Activated naive CD4-positive, alpha-beta T cell treated with anti-CD3 and anti-CD28 coated beads for 36 hours (primary cell): ENCODE measurements around the gene GMNN. TPM values are rescaled to one million over a fixed set of nuclear protein-coding genes. Genes with fewer than 3 reads are reported as not detected.
"Not testable (repeated sequence)": the region's sequence is repeated elsewhere in the genome, so short reads cannot be mapped to it uniquely, and the experiment has no call there.

ENCODE experiments used
- CTCF ChIA-PET: fragments of 350-600 bp; sonication (Branson Sonifier 250); formaldehyde crosslinking; loops from one replicate; lab custom pipeline; 2021; ENCODE audit warnings: antibody characterized with exemption; lab: Charles Lee
- DNase-seq: peaks from one replicate; pipeline ENCODE4 v3.0.0-alpha.2; 2020
- H3K27ac Mint-ChIP-seq: one replicate; pipeline ENCODE4 v1.8.0; 2021; ENCODE audit warnings: mild to moderate bottlenecking, mixed read lengths
- H3K27me3 Mint-ChIP-seq: one replicate; pipeline ENCODE4 v1.8.0; 2021; ENCODE audit warnings: low read depth, mixed read lengths
- H3K36me3 Mint-ChIP-seq: one replicate; pipeline ENCODE4 v1.8.0; 2021; ENCODE audit warnings: low read depth, mixed read lengths
- H3K4me1 Mint-ChIP-seq: one replicate; pipeline ENCODE4 v1.8.0; 2021; ENCODE audit warnings: low read depth, mixed read lengths
- H3K4me3 Mint-ChIP-seq: one replicate; pipeline ENCODE4 v1.8.0; 2021; ENCODE audit warnings: mild to moderate bottlenecking, moderate library complexity, mixed read lengths
- H3K9me3 Mint-ChIP-seq: one replicate; pipeline ENCODE4 v1.8.0; 2021; ENCODE audit warnings: mixed read lengths
- intact Hi-C: fragments of 100-400 bp; cut with micrococcal nuclease; formaldehyde crosslinking; loops from one replicate; pipeline ENCODE4 v1.15.1; 2023
- total RNA-seq, 2 experiments: library from RNA; stranded (reverse); gene quantifications; one replicate each; pipeline ENCODE4 v1.2.3, GENCODE V29; 2021

GMNN gene
- total RNA-seq, 2 experiments from 2014 or later = 84.9 to 85.1 TPM

DNA sequence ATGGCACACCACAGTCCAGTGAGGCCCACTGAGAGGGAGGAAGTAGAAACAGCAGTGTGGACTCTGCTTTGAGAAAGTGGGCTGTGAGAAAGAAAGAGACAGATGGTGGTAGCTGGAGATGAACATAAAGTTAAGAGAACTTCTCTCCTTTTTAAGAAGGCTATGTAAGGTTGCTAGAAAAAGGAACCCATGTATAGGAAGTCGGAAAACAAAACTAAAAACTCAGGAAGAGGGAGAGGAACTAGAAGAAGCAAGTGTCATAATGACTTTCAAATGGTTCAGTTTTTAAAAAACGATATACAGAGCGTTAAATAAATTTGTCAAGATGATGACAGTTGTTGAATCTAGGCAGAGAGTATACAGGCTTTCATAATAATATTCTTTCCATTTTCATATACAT, 25.4 kb upstream of the GMNN start:
- CTCF ChIA-PET = interaction anchor here (1.0 kb wide), 1 partner anchor 165 kb away, joined by 5 read pairs; no protein-coding TSS in a partner anchor
- no peak overlapping the region for H3K4me3 Mint-ChIP-seq
- H3K9me3 Mint-ChIP-seq = no peaks in the 10 kb centered on the region
- H3K36me3 Mint-ChIP-seq = no peaks in the 10 kb centered on the region
- intact Hi-C loops = no loop called here
- no peak for DNase-seq
- peaks cover 4% of the 10 kb centered on the region for H3K4me1 Mint-ChIP-seq
- H3K27me3 Mint-ChIP-seq = peaks cover 7% of the 10 kb centered on the region
- H3K27ac Mint-ChIP-seq = no peak overlapping the region

DNA sequence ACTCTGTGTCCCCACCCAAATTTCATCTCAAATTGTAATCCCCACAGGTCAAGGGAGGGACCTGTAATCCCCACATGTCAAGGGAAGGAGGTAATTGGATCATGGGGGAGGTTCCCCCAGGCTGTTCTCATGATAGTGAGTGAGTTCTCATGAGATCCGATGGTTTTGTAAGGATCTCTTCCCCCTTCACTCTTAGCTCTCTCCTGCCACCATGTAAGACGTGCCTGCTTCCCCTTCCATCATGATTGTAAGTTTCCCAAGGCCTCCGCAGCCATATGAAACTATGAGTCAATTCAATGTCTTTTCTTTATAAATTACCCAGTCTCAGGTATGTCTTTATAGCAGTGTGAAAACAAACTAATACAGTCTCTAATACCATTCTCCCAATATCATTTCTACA, 23.9 kb upstream of the GMNN start:
- H3K4me1 Mint-ChIP-seq, H3K4me3 Mint-ChIP-seq, H3K9me3 Mint-ChIP-seq, H3K27me3 Mint-ChIP-seq, DNase-seq, CTCF ChIA-PET, H3K27ac Mint-ChIP-seq, intact Hi-C loops, H3K36me3 Mint-ChIP-seq: not testable (repeated sequence)

DNA sequence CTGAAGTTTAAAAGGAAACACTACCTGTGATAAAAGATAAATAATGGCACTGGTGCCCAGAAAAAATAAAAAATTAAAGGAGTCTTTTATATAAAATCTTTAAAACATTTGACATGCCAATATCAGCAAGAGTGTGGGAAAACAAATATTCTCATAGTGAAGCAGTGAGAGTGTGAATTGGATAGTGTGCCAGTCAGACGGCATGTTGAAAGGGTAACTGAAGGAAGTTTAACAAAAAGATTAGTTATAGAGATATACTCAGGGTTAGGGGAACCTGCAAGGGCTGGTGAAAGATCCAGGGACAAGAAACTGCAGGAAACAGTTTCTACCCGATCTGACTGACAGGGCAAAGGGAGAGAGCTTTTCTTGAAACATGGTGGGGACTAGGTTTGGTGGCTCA, 22.2 kb upstream of the GMNN start:
- Mint-ChIP-seq H3K27me3 (peaks cover 7% of the 10 kb centered on the region), H3K9me3 (no peaks in the 10 kb centered on the region), H3K4me1 (no peaks in the 10 kb centered on the region), H3K36me3 (no peaks in the 10 kb centered on the region), H3K27ac (no peak overlapping the region), H3K4me3 (no peak overlapping the region)
- CTCF ChIA-PET = no interaction called here
- no peak for DNase-seq
- intact Hi-C loops = no loop called here

DNA sequence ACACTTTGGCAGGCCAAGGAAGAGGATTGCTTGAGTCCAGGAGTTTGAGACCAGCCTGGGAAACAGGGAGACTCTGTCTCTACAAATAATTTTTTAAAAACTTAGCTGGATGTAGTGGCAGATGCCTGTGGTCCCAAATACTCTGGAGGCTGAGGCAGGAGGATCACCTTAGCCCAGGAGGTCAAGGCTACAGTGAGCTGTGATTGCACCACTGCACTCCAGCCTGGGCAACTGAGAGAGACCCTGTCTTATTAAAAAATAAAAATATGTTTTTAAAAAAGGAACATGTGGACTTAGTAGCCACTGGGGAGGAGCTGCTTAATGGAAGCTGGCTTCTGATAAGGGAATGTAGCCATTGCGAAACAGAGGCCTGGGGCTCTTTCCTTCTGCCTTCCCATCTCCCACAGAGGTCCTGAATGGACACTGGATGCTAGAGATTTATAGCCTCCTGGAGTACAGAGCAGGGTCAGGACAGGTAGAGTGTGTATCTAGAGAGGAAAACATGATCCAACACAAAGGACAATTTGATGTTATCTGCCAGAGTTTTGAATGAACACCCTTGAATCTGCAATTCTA, 21.7 kb upstream of the GMNN start:
- H3K27me3 Mint-ChIP-seq = peaks cover 6% of the 10 kb centered on the region

DNA sequence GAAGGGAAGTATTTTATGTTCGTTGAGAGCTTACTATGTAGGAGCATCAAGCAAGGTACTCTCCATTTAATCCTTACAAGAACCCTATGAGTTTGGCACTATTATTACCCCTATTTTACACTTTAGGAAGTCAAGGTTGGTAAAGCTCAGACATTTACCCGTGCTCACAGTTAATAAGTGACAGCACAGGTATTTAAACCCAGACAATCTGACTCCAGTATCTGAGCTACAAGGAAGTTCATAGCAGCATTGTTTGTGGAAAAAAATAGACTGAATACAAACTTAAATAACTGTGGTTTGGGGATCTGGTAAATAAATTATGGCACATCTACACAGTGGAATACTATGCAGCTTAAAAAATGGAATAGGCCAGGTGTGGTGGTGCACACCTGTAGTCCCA, 21.2 kb upstream of the GMNN start:
- H3K4me1 Mint-ChIP-seq = no peaks in the 10 kb centered on the region
- H3K4me3 Mint-ChIP-seq = no peak overlapping the region
- CTCF ChIA-PET = interaction anchor here (0.6 kb wide), 1 partner anchor 152 kb away, joined by 3 read pairs; no protein-coding TSS in a partner anchor
- H3K9me3 Mint-ChIP-seq = no peaks in the 10 kb centered on the region
- intact Hi-C loops = no loop called here
- DNase-seq = no peak
- H3K27me3 Mint-ChIP-seq = peaks cover 3% of the 10 kb centered on the region
- H3K27ac Mint-ChIP-seq = no peak overlapping the region
- H3K36me3 Mint-ChIP-seq = no peaks in the 10 kb centered on the region

More for the DNA sequence above, 21.7 kb upstream of the GMNN start:
- Mint-ChIP-seq H3K36me3 (no peaks in the 10 kb centered on the region), H3K27ac (no peak overlapping the region), H3K9me3 (no peaks in the 10 kb centered on the region), H3K4me1 (no peaks in the 10 kb centered on the region), H3K4me3 (no peak overlapping the region)
- no peak for DNase-seq
- CTCF ChIA-PET = interaction anchor here (0.6 kb wide), 1 partner anchor 152 kb away, joined by 3 read pairs; no protein-coding TSS in a partner anchor
- intact Hi-C loops = no loop called here

DNA sequence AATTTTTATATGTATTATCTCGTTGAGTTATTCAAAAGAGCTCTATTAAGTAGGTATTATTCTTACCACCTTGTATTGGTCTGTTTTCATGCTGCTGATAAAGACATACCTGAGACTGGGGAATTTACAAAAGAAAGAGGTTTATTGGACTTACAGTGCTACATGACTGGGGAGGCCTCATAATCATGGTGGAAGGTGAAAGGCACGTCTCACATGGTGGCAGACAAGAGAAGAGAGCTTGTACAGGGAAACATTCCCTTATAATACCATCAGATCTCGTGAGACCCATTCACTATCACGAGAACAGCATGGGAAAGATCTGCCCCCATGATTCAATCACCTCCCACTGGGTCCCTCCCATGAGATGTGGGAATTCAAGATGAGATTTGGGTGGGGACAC, 20.4 kb upstream of the GMNN start:
- H3K27me3 Mint-ChIP-seq, intact Hi-C loops, H3K36me3 Mint-ChIP-seq, H3K27ac Mint-ChIP-seq, DNase-seq, H3K4me3 Mint-ChIP-seq, H3K9me3 Mint-ChIP-seq, H3K4me1 Mint-ChIP-seq: not testable (repeated sequence)
- CTCF ChIA-PET = interaction anchor here (1.1 kb wide), 1 partner anchor 173 kb away, joined by 3 read pairs; no protein-coding TSS in a partner anchor

DNA sequence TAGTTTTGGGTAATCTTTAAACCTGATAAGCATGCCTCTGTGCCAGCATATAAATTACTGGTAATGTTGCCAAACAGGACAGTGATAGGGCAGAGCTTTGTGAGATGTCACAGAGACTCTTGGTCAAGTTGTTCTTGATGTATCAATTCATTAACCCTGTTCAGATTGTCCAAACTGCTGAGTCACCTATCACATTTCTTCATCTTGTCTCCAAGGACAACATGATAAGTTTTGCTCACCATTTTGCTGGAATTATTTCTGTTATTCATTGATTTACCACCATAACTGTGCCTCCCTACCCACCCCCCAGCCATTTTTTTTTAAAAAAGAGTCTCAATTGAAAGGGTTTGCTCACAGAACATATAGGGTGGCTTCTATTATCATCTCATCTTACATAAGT, 19.5 kb upstream of the GMNN start:
- Mint-ChIP-seq H3K36me3 (no peaks in the 10 kb centered on the region), H3K4me3 (no peak overlapping the region), H3K4me1 (no peaks in the 10 kb centered on the region), H3K27ac (no peak overlapping the region), H3K9me3 (no peaks in the 10 kb centered on the region), H3K27me3 (peaks cover 3% of the 10 kb centered on the region)
- DNase-seq = no peak
- intact Hi-C loops = no loop called here
- CTCF ChIA-PET = interaction anchor here (1.1 to 1.2 kb wide), 2 partner anchors 9 to 174 kb away, joined by 3 read pairs; no protein-coding TSS in a partner anchor

DNA sequence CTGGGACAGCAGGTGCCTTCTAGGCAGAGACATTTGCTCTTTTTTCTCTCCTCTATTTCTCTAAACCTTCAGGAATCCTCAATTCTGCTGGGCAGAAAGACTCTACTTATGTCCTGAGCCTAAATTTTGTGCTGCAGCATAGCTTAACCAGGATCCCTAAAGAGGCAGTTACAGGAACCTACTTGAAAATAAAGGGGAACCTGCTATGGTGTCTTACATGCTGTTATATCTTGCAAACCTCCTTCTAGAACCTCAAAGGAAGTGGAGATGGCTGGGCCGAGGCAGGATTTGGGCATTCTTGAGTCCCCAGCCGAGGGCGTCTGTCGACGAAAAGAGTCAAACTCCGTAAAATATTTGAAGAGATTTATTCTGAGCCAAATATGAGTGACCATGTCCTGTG, 17.1 kb upstream of the GMNN start:
- Mint-ChIP-seq H3K27me3 (no peaks in the 10 kb centered on the region), H3K9me3 (no peaks in the 10 kb centered on the region), H3K4me1 (peaks cover 4% of the 10 kb centered on the region), H3K4me3 (no peak overlapping the region), H3K36me3 (no peaks in the 10 kb centered on the region), H3K27ac (no peak overlapping the region)
- no peak for DNase-seq
- CTCF ChIA-PET = interaction anchor here (1.1 kb wide), 1 partner anchor 10 kb away, joined by 3 read pairs; no protein-coding TSS in a partner anchor
- intact Hi-C loops = no loop called here

DNA sequence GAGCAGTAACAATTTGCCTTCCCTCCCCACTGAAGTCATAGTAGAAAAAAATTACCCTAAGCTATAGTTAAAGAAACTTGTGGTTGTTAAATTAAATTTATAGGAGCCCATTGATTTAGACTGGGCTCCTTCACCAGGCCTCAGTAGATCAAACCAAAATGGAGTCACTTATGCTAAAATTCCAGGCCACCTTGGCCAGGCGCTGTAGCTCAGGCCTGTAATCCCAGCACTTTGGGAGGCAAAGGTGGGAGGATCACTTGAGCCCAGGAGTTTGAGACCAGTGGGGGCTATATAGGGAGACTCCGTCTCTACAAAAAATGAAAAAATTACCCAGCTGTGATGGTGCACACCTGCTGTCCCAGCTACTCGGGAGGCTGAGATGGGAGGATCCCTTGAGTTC, 15.0 kb upstream of the GMNN start:
- no peak overlapping the region for H3K4me3 Mint-ChIP-seq
- intact Hi-C loops = no loop called here
- H3K27ac Mint-ChIP-seq = no peak overlapping the region
- H3K4me1 Mint-ChIP-seq = peaks cover 4% of the 10 kb centered on the region
- CTCF ChIA-PET = interaction anchor here (0.7 to 1.2 kb wide), 2 partner anchors 17 to 179 kb away, joined by 4 to 8 read pairs; no protein-coding TSS in a partner anchor
- H3K27me3 Mint-ChIP-seq = no peaks in the 10 kb centered on the region
- H3K36me3 Mint-ChIP-seq = no peaks in the 10 kb centered on the region
- DNase-seq = no peak
- no peaks in the 10 kb centered on the region for H3K9me3 Mint-ChIP-seq

DNA sequence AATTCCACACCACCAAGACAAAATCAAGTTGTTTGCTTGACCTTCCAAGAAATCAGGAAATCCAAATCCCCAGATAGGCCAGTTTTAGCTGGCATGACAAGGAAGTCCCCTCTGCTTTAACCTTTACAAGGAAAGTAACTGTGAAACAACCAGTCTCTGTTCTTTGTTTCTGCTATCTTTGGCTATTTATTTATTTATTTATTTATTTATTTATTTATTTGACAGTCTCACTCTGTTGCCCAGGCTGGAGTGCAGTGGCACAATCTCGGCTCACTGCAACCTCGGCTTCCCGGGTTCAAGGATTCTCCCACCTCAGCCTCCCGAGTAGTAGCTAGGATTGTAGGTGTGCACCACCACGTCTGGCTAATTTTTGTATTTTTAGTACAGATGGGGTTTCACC, 14.5 kb upstream of the GMNN start:
- Mint-ChIP-seq H3K4me3 (no peak overlapping the region), H3K9me3 (no peaks in the 10 kb centered on the region), H3K27me3 (no peaks in the 10 kb centered on the region), H3K27ac (no peak overlapping the region), H3K4me1 (peaks cover 6% of the 10 kb centered on the region), H3K36me3 (no peaks in the 10 kb centered on the region)
- intact Hi-C loops = no loop called here
- CTCF ChIA-PET = no interaction called here
- no peak for DNase-seq

DNA sequence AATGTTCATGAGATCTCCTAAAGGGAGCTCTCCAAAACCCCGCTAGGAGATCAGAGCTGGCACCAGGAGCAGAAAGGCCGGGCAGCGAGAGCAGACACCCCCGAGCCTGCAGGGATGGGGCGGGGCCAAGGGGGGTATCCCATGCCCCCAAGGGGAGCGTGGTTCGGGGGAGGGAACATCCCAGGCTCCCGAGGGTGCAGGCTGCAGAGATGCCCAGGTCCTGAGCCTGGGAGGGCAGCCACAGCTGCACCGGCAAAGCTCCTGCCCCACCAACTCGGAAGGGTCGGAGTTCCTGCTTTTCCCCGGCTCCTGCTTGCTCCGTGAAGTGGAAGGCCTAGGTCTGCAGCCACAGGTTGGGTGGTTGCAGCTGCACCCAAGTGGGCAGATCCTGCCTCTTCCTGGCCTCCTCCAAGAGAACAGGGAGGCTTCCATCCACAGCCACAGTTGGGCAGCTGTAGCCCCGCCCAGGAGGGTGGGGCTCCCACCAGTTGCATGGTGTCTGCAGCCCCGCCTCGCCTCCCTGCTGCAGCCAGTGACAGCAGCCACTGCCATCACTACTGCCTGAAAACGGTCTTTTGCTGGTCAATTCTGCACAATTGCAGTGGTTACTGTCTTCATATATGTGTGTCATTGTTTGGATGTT, 13.4 kb upstream of the GMNN start:
- H3K9me3 Mint-ChIP-seq = no peaks in the 10 kb centered on the region
- no peak for DNase-seq
- CTCF ChIA-PET = interaction anchor here (1.0 to 1.5 kb wide), 2 partner anchors 180 to 331 kb away, joined by 3 to 4 read pairs; no protein-coding TSS in a partner anchor
- no peak overlapping the region for H3K4me3 Mint-ChIP-seq
- no peak overlapping the region for H3K27ac Mint-ChIP-seq
- H3K36me3 Mint-ChIP-seq = no peaks in the 10 kb centered on the region
- no peaks in the 10 kb centered on the region for H3K27me3 Mint-ChIP-seq
- intact Hi-C loops = no loop called here
- H3K4me1 Mint-ChIP-seq = peaks cover 6% of the 10 kb centered on the region

DNA sequence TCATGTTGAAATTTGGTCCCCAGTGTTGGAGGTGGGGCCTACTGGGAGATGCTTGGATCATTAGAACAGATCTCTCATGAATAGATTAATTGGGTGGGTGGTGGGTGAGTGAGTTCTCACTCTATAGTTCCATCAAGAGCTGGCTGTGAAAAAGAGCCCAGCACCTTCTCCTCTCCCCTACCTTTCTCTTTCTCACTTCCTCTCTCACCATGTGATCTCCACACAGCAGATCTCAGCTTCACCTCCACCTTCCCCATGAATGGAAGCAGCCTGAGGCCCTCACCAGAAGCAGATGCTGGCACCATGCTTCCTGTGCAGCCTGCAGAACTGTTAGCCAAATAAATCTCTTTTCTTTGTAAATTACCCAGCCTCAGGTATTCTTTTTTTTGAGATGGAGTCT, 12.9 kb upstream of the GMNN start:
- Mint-ChIP-seq H3K27ac (no peak overlapping the region), H3K9me3 (no peaks in the 10 kb centered on the region), H3K4me1 (peaks cover 6% of the 10 kb centered on the region), H3K27me3 (no peaks in the 10 kb centered on the region), H3K36me3 (no peaks in the 10 kb centered on the region), H3K4me3 (no peak overlapping the region)
- intact Hi-C loops = no loop called here
- no peak for DNase-seq
- CTCF ChIA-PET = interaction anchor here (1.0 to 1.5 kb wide), 2 partner anchors 180 to 331 kb away, joined by 3 to 4 read pairs; no protein-coding TSS in a partner anchor

DNA sequence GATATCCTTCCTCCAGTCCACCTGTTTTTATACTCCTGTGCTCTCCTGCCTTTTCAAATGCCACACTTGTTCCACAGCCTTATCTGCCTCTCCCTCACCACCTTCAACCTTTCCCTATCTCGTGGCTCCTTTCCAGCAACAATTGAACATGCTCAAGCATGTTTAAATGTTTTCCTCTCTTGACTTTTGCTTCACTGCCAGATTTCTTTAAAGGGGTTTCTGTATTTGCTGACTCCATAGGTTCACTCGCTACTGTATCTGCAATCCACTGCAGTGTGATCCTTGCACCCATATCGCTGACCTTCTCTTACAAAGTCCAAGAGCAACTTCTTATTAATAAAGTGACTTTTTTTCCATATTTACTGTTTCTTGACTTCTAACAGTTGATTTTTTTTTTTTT, 11.2 kb upstream of the GMNN start:
- Mint-ChIP-seq H3K27me3 (no peaks in the 10 kb centered on the region), H3K27ac (no peak overlapping the region), H3K36me3 (no peaks in the 10 kb centered on the region), H3K4me1 (peaks cover 6% of the 10 kb centered on the region), H3K4me3 (no peak overlapping the region), H3K9me3 (no peaks in the 10 kb centered on the region)
- intact Hi-C loops = no loop called here
- CTCF ChIA-PET = interaction anchor here (5.9 kb wide), 1 partner anchor 184 kb away, joined by 59 read pairs; no protein-coding TSS in a partner anchor
- DNase-seq = no peak
